Activated CD4-positive, CD25-positive, alpha-beta regulatory T cell (primary cell): ENCODE results near the gene TRAF4.

ENCODE experiments used
- DNase-seq, 4 experiments: peaks; one replicate each; lab custom pipeline; 2025; lab: John Stamatoyannopoulos, UW

Gene TRAF4, protein sequence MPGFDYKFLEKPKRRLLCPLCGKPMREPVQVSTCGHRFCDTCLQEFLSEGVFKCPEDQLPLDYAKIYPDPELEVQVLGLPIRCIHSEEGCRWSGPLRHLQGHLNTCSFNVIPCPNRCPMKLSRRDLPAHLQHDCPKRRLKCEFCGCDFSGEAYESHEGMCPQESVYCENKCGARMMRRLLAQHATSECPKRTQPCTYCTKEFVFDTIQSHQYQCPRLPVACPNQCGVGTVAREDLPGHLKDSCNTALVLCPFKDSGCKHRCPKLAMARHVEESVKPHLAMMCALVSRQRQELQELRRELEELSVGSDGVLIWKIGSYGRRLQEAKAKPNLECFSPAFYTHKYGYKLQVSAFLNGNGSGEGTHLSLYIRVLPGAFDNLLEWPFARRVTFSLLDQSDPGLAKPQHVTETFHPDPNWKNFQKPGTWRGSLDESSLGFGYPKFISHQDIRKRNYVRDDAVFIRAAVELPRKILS

DNA sequence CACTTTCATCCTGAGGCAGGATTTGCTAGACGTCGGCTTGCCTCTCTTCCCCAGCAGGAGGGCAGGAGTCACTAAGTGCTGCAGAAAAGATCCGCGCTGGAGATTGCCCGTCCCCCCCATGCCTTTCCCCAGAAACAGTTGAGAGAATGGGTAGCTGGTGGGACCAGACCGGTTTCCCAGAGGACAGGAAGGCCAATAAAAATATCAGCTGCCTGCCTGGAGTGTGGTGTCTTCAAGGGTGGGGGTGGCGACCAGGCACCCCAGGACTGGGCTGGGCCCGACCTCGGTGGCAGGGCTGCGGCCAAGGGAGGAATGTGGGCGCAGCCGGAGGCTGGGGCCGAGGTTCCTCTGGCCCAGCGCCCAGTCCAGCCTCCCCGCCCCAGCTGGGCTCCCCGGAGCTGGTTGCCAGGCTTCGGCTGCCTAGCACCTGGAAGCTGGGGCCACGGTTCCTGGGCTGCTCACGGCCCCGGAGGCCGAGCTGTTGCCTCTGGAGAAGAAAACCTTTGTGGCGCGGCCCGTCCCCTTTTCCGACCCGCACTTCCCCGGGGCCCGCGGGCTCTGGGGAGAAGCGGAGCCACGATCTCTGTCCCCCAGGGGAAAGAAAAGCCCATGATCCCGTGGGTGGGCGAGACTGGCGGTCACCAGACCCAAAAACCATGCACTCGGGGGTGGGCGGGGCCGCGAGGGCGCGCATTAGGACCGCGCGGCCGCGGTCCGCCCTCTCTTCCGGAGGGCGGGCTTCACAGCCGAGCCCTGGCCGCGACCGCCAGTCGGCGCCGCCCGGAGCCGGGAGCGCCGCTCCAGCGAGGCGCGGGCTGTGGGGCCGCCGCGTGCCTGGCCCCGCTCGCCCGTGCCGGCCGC lies at the start of gene TRAF4:
Gene TRAF4, plus strand, starts transcription at position 769 of the 861 bp plus-strand sequence. CDS start 102 bp downstream, outside the sequence.
- DNase-seq = peak; percentile 53 to 66 (median 60)

DNA sequence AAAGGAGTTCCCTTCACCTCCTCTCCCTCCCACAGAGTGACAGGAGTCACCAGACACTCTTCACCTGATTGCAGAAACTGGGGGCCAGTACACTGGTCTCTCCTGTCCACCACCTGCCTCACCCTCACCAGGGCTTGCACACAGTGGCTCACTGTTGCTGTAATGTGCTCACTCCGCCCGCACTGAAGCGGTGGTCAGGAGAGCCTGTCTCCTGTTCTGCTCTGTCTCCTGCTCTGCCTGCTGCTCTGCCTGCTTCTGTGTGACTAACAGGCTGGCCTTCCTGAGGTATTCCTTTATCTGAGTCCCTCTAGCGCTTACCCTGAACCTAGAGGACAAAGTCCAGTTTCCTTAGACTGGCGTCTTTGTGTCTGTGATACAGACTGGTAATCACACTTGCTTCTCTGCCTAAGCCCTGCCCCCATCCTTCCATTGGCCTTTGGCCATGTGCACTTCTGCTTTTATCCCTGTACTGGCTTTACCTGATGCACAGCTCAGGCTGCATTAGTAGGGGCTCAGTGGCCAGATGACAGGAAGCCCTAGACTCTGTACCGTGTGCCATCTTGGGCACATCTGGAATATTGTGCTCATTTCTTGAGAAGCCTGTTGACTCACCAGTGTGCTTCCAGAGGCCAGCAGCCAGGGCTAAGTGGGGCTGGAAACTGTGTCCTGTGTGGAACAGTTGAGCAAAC lies 45.4 kb upstream of the TRAF4 start:
- DNase-seq = no peak

DNA sequence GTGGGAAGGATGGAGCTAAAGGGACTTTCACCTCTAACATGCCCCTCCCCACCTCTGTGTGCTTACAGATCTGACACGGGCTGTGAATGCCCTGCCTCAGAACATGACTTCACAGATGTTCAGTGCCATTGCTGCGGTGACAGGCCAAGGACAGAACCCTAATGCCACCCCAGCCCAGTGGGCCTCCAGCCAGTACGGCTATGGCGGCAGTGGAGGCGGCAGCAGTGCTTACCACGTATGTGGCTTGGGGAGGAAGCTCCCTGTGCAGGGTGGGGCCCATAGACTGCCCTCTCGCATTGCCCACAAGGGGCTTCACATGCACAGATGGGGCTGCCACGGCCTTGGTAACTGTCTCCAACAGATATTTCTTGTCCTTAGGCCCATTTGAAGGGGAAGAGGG lies 43.5 kb upstream of the TRAF4 start:
- no peak for DNase-seq

DNA sequence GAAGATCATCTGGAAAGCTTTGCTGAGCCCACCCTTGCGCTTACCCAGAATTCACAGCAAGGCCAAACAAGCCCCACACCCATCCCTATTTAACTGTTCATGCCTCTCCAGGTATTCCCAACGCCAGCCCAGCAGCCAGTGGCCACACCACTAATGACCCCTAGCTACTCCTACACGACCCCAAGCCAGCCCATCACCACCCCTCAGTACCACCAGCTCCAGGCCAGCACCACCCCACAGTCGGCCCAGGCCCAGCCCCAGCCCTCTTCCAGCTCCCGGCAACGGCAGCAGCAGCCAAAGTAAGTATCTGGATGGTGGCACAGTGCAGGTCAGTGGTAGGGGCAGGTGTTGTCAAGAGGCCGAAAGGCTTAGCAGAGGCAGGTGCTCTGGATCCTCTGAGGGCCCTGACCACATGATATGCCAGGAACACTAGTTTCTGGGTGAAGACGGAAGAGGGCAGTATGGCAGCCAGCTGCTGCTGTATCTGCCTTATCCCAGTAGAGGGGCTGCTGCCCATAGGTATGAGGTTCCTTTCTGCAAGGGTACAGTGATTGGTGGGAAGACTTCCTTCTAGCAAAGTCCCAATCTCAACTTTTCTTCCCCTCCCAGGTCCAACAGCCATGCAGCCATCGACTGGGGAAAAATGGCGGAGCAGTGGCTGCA lies 42.9 kb upstream of the TRAF4 start:
- DNase-seq = no peak

GRCh38 chr17:28702026-28702751 lies 41.6 kb upstream of the TRAF4 start:
- no peak for DNase-seq

- no peak for DNase-seq
Measured at GRCh38 chr17:28702752-28703150, 41.1 kb upstream of the TRAF4 start.

DNA sequence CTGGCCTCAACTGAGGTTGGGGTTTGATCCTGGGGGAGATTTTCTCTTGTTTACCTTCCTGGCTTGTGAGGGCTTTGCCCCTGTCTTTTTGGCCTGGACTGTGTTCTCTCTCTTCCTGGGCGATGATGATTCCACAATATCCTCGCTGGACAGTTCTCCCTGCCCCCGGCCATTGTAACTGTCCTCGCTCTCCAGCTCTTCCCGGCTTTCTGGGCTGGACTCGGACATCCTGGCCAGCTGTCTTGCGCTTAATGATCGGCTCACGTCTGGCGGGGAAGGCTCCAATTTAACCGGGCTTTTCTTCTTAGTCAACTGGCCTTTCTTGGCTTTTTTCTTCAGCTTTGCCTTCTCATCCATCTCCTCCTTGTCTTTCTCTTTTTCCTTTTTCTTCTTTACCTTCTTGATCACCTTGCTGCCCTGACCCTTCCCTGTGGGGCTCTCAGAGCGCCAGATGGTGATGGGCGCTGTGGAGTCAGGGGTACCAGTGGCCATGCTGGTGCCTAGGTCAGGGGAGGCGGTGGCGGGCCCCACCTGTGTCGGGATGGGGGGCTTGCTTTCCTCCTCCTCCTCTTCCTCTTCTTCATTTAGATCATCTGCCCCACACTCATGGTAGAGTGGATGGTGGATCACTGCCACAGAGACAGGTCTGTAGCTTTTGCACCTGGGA lies 40.1 kb upstream of the TRAF4 start:
- no peak for DNase-seq

DNA sequence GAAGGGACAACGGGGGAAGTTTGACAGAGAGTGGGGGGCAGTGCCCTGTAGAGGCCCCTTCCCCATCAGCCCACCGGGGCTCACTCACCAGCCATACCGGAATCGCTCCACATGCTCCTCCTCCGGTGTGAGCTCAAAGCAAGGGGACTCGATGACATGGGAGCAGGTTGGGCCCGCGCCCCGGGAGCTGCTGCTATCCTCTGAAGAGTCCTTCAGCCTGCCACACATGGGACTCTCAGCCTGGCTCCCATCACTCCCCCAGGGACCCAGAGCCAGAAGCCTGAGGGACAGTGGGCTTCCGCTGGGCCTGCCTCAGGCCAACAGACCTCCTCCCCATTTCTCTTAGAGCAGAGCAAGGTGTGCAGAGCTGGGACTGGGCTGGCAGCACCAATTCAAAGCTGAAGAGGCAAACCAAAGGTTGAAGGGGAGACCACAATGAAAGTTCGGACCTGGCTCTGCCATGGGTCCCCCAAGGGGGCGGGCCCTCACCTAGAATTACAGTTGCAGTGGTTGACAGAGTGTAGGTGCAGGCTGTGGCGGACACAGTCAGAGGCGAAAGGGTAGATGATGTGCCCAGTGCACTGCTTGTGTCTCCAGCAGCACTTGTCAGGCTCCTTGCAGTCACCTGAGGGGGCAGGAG lies 39.5 kb upstream of the TRAF4 start:
- DNase-seq = no peak

DNA sequence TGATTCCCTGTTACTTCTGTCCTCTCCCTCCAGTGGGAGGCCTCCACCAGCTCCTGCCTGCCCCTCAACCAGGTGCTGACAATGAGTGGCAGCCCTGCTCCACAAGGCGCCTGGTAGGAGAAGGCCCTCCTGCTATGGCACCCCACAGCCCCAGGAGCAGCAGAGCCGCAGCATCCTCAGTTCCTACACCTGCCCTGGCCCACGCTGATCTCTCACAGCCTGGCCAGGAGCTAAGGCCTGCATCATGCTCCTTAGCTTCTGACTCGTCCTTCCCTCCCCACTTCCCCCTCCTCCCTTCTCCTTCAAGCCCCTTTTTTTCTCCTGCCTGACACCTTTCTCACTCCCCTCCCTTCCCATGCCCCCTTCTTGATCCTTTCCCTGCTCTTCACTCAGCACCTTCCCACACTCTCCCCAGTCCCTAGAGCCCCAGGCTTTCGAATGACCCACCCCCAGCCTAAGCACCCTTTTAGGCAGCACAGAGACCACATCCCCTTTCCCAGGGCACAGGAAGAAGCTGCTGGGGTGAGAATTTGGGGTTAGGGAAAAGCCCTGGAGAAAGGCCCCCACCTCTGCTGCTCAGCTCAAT lies 38.6 kb upstream of the TRAF4 start:
- DNase-seq = no peak

DNA sequence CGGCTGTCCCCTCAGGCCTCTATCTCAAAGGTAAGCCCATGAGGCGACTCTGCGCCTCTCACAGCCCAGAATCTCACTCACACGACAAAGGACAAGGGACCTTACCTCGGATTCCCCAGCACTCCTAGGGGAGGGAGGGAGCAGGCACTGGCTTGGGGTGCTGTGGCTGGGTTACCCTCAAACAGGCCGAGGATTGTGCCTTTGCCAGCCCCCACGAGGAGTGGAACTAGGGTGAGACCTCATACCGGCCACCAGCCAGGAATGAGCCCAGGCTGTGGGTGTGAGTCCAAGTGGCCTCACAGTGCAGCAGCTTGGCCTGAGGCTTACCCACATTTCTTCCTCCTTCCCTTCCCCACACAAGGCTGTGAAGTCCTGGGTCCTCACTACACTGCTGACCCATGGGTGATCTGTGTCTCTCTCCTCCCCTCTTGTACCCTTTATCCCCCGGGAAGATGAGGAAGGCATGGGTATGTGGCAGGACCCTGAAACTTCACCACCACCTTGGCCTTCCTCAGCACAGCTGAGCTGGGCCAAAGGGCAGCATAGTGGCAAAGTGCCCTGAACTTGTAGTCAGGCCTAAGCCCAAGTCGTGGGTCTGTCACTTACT lies 38.0 kb upstream of the TRAF4 start:
- DNase-seq = no peak

DNA sequence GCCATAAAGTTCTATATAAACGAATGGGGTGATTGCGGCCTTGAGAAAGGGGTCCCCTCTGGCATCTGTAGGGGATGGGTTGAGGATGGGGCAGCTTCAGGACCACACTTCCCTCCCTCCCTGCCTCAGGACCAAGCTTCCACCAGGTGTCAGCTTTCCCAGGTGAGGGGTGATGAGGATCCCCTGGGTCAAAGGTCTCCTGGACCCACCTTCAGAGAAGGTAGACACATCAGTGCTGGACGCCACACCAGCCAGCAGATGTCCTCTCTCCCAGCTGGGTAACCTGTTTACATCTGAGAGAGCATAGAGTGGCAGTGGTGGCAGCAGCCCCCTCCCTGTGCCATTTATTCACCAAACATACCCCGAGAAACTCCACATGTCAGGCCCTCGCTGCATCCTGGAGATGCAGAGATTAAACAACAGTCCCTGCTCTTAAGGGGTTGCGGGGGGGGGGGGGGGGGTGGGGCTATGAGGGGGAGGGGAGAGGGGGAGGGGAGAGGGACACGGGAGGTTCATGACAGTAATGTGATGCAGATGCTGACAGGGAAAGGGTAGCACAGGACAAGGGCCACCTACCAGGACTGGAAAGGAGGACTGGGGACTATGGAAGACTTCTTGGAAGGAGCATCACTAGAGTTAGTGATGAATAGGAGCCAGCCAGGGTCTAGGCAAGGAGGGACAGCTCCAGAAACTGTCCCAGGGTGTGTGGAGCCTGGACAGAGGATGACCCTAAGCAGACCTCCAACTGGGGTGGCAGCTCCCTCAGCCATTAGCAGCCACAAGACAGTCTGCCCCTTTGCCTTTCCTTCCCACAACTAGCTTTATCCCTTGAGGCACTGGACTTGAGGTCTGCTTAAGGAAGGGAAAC lies 37.1 kb upstream of the TRAF4 start:
- no peak for DNase-seq

- no peak for DNase-seq
Measured at GRCh38 chr17:28707339-28707720, 36.5 kb upstream of the TRAF4 start.

- peak; percentile 72 to 83 (median 77) for DNase-seq
Measured at GRCh38 chr17:28710861-28711722, 32.7 kb upstream of the TRAF4 start.

DNA sequence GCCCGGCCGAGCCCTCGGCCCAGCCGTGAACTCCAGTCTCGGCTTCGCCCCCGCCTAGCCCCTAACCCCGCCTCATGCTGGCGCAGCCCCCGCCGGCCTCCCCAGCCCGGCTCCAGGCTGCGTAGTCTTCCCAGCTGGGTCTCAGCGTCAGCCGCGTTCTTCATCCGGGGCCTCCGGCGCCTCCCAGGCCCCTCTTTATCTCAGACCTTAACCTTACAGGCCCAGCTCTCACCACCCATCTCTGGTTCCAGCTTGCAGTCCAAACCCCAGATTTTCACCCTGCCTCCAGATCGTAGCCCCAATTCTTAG lies 32.1 kb upstream of the TRAF4 start, which contains the start of gene PROCA1:
Gene PROCA1, minus strand, starts transcription at position 166 of the 309 bp plus-strand sequence. CDS start 228 bp downstream, outside the sequence.
- peak in 2 of 4 experiments; percentile 28 to 47 for DNase-seq

- peak in 3 of 4 experiments; percentile 35 to 47 (median 37) for DNase-seq
Measured at GRCh38 chr17:28712032-28712704, 31.6 kb upstream of the TRAF4 start.

DNA sequence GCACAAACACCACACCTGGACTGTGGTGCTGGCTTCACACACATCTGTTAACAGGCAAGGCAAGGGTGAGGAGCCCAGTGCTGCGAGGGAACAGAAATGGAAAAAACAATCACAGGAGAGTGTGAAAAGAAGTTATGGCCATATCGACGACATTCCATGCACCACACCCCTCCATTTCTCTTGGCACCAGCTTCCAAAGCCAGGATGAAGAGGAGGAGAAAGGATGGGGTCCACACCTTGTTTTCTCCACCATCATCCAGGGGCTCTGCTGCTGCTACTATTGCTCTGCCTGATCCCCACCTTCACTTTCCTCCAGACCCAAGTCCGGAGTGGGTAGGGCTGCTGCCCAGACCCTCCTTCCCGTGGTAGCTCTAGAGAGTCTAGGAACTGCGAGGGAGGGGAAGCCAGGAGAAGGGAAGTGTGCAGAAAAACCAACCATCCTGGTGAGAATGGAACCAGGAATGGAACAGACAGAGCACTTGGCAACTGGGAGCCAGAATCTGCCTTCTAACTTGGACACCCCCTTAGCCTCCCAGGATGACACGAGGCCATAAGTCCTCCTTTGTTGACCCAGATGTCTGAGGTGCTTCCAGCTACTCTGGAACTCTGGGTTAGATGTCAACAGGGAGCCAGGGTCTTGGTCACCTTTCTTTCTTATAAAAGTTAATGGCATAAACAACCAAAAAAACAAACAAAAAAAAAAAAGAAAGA lies 31.0 kb upstream of the TRAF4 start:
- DNase-seq = no peak
